ENCODE measurements around the gene ME3. TPM values are rescaled to one million over a fixed set of nuclear protein-coding genes. Genes with fewer than 3 reads are reported as not detected.

The ME3 gene
- polyA plus RNA-seq, 2 of the 4 experiments (the other 2 are of a cell fraction), result 19.7 to 22.3 TPM

- TF ChIP-seq E2F6 (IDR thresholded peaks at IDR 0.05; ENCODE audit: borderline replicate concordance, low read depth) (no peak), NR3C1 (IDR thresholded peaks at IDR 0.05) (no peak), CEBPB (IDR thresholded peaks at IDR 0.05) (no peak), FOSL2 (IDR thresholded peaks at IDR 0.05) (no peak), FOSL2 (CRISPR knock-in tag; IDR thresholded peaks at IDR 0.05) (no peak), MAFK (IDR thresholded peaks at IDR 0.05; ENCODE audit: partially characterized antibody) (no peak), HOXB13 (CRISPR knock-in tag; IDR thresholded peaks at IDR 0.05; ENCODE audit: low read depth) (no peak), EP300 (IDR thresholded peaks at IDR 0.05) (no peak), HOXB5 (CRISPR knock-in tag; IDR thresholded peaks at IDR 0.05) (0 out of 2 replicates have a peak, but pooled peaks have one; percentile 60), MAZ (IDR thresholded peaks at IDR 0.05; ENCODE audit: borderline replicate concordance, low read depth, low read length) (no peak), CBX2 (IDR thresholded peaks at IDR 0.05; ENCODE audit: borderline replicate concordance, low read depth) (no peak), POLR2A (IDR thresholded peaks at IDR 0.05; ENCODE audit: low read length) (no peak), GATA3 (IDR thresholded peaks at IDR 0.05; ENCODE audit: borderline replicate concordance) (no peak), ELK1 (IDR thresholded peaks at IDR 0.05; ENCODE audit: low read depth, low read length) (no peak), HES2 (IDR thresholded peaks at IDR 0.05) (no peak), CHD4 (IDR thresholded peaks at IDR 0.05; ENCODE audit: borderline replicate concordance) (peak; percentile 86), ESRRA (IDR thresholded peaks at IDR 0.05; ENCODE audit: borderline replicate concordance, low read length) (no peak), EHF (CRISPR knock-in tag; IDR thresholded peaks at IDR 0.05) (no peak; the same call in 1 of the 2 replicates), ZSCAN20 (CRISPR knock-in tag; IDR thresholded peaks at IDR 0.05) (0 out of 2 replicates have a peak, but pooled peaks have one; percentile 7), PBX3 (IDR thresholded peaks at IDR 0.05) (no peak), SREBF2 (IDR thresholded peaks at IDR 0.05) (no peak), RARB (CRISPR knock-in tag; IDR thresholded peaks at IDR 0.05) (peak; percentile 55; the same call in 1 of the 2 replicates), BHLHE40 (IDR thresholded peaks at IDR 0.05; ENCODE audit: low read depth, low read length) (no peak), TFCP2L1 (CRISPR knock-in tag; IDR thresholded peaks at IDR 0.05) (no peak), ATOH8 (CRISPR knock-in tag; IDR thresholded peaks at IDR 0.05; ENCODE audit: low read depth) (0 out of 2 replicates have a peak, but pooled peaks have one; percentile 13)
Observed at GRCh38 chr11:86484795-86485166, 187.6 kb downstream of the ME3 start (continued).

GRCh38 chr11:86483940-86484794, 188.2 kb downstream of the ME3 start:
- DNase-seq (ENCODE audit: low read depth in 1 of 2, low spot score in 1 of 2) (peak; percentile 91 to 97), ATAC-seq (peak; percentile 95), FAIRE-seq (no peak)
- 2% methylated on average over 7 of the region's 7 CpGs for WGBS (ENCODE audit: missing lambda C conversion rate)
- CTCF ChIA-PET, result interaction anchor here (0.9 to 7.8 kb wide), 16 partner anchors 8 to 125 kb away, joined by 3 to 60 read pairs (median 4); no protein-coding TSS in a partner anchor
- no peaks in the 10 kb centered on the region for H3K9me3 ChIP-seq
- H3K4me1 ChIP-seq, result peaks cover 60% of the 10 kb centered on the region
- peak overlapping the region; percentile 74 for H3K4me2 ChIP-seq
- POLR2A ChIA-PET, result interaction anchor here (0.8 to 2.7 kb wide), 19 partner anchors 11 to 471 kb away, joined by 3 to 30 read pairs (median 5); partner anchors contain the start of genes FZD4, ME3 and PRSS23
- H3K27ac ChIP-seq, result peak overlapping the region; percentile 77 to 89
- no peak overlapping the region for H3K4me3 ChIP-seq
- TF ChIP-seq CHD2 (IDR thresholded peaks at IDR 0.05; ENCODE audit: low read length, partially characterized antibody) (no peak), MAFK (IDR thresholded peaks at IDR 0.05; ENCODE audit: partially characterized antibody) (peak; percentile 55), PBX3 (IDR thresholded peaks at IDR 0.05) (peak; percentile 88), BHLHE40 (IDR thresholded peaks at IDR 0.05; ENCODE audit: low read depth, low read length) (no peak), CTCF (IDR thresholded peaks at IDR 0.05) (no peak), EP300 (IDR thresholded peaks at IDR 0.05) (peak; percentile 94 to 96; a peak in 4 of 5 replicates), FOSB (CRISPR knock-in tag; IDR thresholded peaks at IDR 0.05) (peak; percentile 46; the same call in 1 of the 2 replicates), TFCP2L1 (CRISPR knock-in tag; IDR thresholded peaks at IDR 0.05) (no peak), KDM5A (IDR thresholded peaks at IDR 0.05) (no peak), CHD4 (IDR thresholded peaks at IDR 0.05; ENCODE audit: borderline replicate concordance) (no peak), ZFP36 (IDR thresholded peaks at IDR 0.05; ENCODE audit: borderline replicate concordance, partially characterized antibody) (no peak), HEYL (CRISPR knock-in tag; IDR thresholded peaks at IDR 0.05) (0 out of 2 replicates have a peak, but pooled peaks have one; percentile 77), GATA3 (IDR thresholded peaks at IDR 0.05; ENCODE audit: borderline replicate concordance) (peak; percentile 97), JUN (IDR thresholded peaks at IDR 0.05) (peak; percentile 94 to 96)

All from A549 (cell line).